Lower leg skin (tissue), 3 donors: ENCODE results near the gene MTM1.

Experiments used
- POLR2A ChIP-seq, 2 donors: fragments of 450-650 bp; IDR thresholded peaks; one replicate each; pipeline ENCODE4 v1.6.1; 2016 to 2017; ENCODE audit warnings: antibody characterized with exemption in 2 of 2, mild to moderate bottlenecking in 1 of 2, moderate library complexity in 1 of 2
- TF ChIP-seq, protein P1 (sequence below), 3 donors: fragments of 450-650 bp; IDR thresholded peaks; one replicate each; pipeline ENCODE4 v1.5.1; 2016; ENCODE audit warnings: antibody characterized with exemption in 3 of 3, mild to moderate bottlenecking in 3 of 3, moderate library complexity in 2 of 3

DNA sequence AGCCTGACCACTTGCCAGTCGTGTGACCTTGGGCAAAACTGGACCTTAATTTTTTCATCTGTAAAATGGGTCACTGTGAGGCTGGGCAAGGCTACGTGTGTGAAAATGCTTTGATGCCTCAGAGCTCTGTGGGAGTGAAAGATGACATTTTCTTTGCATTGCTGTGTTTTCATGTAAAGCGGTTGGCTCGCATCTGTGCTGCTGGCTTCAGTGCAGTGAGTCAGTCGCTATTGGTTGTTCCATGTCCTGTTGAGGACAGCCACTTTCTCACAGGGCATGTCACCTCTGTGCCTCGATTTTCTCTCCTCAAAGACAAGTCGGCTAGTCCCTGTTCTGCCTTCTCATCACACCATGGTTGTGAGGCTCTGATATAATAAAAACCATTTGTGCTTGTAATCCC lies 129.2 kb downstream of the MTM1 start:
- TF ChIP-seq, protein P1, sequence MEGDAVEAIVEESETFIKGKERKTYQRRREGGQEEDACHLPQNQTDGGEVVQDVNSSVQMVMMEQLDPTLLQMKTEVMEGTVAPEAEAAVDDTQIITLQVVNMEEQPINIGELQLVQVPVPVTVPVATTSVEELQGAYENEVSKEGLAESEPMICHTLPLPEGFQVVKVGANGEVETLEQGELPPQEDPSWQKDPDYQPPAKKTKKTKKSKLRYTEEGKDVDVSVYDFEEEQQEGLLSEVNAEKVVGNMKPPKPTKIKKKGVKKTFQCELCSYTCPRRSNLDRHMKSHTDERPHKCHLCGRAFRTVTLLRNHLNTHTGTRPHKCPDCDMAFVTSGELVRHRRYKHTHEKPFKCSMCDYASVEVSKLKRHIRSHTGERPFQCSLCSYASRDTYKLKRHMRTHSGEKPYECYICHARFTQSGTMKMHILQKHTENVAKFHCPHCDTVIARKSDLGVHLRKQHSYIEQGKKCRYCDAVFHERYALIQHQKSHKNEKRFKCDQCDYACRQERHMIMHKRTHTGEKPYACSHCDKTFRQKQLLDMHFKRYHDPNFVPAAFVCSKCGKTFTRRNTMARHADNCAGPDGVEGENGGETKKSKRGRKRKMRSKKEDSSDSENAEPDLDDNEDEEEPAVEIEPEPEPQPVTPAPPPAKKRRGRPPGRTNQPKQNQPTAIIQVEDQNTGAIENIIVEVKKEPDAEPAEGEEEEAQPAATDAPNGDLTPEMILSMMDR (IDR thresholded peaks at IDR 0.05): no peak
- TF ChIP-seq POLR2A (IDR thresholded peaks at IDR 0.05): no peak
